HFF-Myc (cell line): ENCODE data around the gene ANP32D.
"Not testable (repeated sequence)": the region's sequence is repeated elsewhere in the genome, so short reads cannot be mapped to it uniquely, and the experiment has no call there.

Experiments used
- DNase-seq: peaks from one replicate; pipeline ENCODE4 v3.0.0-alpha.2; 2011; ENCODE audit warnings: low read depth; ENCODE audit errors: extremely low read depth
- H3K4me3 ChIP-seq: replicated peaks from 2 replicates; pipeline ENCODE4 v1.5.1; 2011; ENCODE audit warnings: low read depth, mild to moderate bottlenecking, control low read depth, low read length
- CTCF ChIP-seq: IDR thresholded peaks from 2 replicates; pipeline ENCODE4 v1.5.1; 2012; ENCODE audit warnings: mild to moderate bottlenecking, low read depth, low read length, control low read depth; ENCODE audit errors: missing control alignments

The ANP32D gene

GRCh38 chr12:48508987-48509386, 36.6 kb downstream of the ANP32D start:
- no peak for DNase-seq
- no peak for TF ChIP-seq CTCF
- no peak overlapping the region for H3K4me3 ChIP-seq

DNA sequence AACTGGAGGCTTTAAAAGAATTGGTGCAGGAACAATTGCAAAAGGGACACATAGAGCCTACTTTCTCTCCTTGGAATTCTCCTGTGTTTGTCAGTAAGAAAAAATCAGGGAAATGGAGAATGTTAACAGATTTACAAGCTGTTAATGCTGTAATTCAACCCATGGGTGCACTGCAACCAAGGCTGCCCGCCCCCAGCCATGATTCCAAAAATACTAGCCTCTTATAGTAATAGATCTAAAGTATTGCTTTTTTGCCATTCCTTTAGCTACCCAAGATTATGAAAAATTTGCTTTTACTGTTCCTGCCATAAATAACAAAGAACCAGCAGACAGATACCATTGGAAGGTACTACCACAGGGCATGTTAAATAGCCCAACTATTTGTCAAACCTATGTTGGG, 37.8 kb downstream of the ANP32D start:
- TF ChIP-seq CTCF, result no peak

GRCh38 chr12:48512855-48513254, 40.5 kb downstream of the ANP32D start:
- H3K4me3 ChIP-seq, result no peak overlapping the region
- no peak for TF ChIP-seq CTCF
- DNase-seq, result no peak

More for the DNA sequence above, 37.8 kb downstream of the ANP32D start:
- no peak for DNase-seq
- no peak overlapping the region for H3K4me3 ChIP-seq

GRCh38 chr12:48514728-48515127, 42.4 kb downstream of the ANP32D start:
- H3K4me3 ChIP-seq, result no peak overlapping the region
- no peak for DNase-seq
- no peak for TF ChIP-seq CTCF

DNA sequence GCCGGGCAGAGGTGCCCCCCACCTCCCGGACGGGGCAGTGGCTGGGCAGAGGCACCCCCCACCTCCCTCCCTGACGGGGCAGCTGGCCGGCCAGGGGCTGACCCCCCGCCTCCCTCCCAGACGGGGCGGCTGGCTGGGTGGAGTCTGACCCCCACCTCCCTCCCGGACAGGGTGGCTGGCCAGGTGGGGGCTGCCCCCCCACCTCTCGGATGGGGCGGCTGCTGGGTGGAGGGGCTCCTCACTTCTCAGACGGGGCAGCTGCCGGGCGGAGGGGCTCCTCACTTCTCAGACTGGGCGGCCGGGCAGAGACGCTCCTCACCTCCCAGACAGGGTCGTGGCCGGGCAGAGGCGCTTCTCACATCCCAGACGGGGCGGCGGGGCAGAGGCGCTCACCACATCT, 48.0 kb downstream of the ANP32D start:
- DNase-seq, H3K4me3 ChIP-seq: not testable (repeated sequence)
